ENCODE results near the gene SQOR. TPM values are rescaled to one million over a fixed set of nuclear protein-coding genes. Genes with fewer than 3 reads are reported as not detected.

The SQOR gene
- total RNA-seq, 1 experiment from 2014 or later, result 17.6 TPM

DNA sequence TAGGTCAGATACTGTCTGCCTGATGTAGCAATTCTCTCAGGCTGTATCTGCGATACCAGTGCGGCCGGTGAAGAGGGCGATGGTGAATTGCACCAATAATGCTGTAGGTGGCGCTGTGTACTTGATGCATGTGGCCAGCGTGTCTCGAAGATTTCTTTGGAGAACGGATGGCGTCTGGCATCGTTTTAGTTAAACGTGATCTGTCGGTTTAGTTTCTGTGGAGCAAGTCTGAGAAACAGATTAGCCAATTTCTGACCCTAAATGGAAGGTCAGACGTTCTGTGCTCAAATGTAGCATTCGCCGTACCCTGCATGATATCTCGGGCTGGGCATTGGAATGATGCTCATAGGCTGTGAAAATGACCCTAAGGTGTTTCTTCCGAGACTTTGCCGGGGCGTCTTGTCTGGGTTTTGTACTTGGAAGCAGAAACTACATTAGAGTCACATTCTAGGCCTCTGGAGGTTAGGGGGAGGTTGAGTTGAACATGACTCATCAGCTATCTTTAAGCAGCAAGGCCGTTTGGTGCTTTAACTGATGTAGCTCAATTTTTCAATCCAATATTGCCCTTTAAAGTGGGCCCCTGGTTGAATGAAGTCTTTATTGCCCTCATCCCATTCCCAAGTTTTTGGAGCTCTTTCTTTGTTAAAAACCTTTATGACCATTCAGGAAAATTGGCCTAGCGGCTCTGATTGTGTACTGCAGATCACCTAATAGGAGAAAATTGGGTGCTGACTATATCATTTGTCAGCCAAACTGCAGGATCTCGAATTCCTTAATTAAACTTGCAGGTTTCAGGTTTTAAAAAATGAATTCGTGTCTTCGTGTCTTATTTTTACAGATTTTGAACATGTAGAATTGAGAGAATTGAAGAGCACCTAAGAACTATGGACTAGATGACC, 80.0 kb downstream of the SQOR start:
- Histone ChIP-seq H3K27ac (ENCODE audit: low read depth, low read length) (no peak overlapping the region), H3K4me2 (ENCODE audit: low read length) (no peak overlapping the region), H2AFZ (ENCODE audit: low read depth, low read length, poor library complexity, severe bottlenecking) (no peak overlapping the region), H4K20me1 (ENCODE audit: insufficient read depth) (no peaks in the 10 kb centered on the region), H3K9ac (ENCODE audit: low read length) (no peak overlapping the region), H3K4me1 (ENCODE audit: control insufficient read depth in 1 of 2, insufficient read depth in 2 of 2, low read length in 2 of 2) (no peaks in the 10 kb centered on the region), H3K9me2 (ENCODE audit: insufficient read depth) (no peaks in the 10 kb centered on the region), H3K9me3 (ENCODE audit: control insufficient read depth in 1 of 2, insufficient read depth in 1 of 2, low read depth in 1 of 2, low read length in 2 of 2) (no peaks in the 10 kb centered on the region), H3K27me3 (ENCODE audit: insufficient read depth, low read length) (peaks cover 6% of the 10 kb centered on the region; the same call in 1 of the 2 replicates), H3K36me3 (ENCODE audit: control insufficient read depth in 1 of 2, insufficient read depth in 2 of 2, low read length in 2 of 2) (no peaks in the 10 kb centered on the region), H3K4me3 (replicated peaks in 1 of 2; ENCODE audit: low read depth in 1 of 2, low read length in 2 of 2) (no peak overlapping the region), H3K79me2 (ENCODE audit: insufficient read depth, low read length) (no peaks in the 10 kb centered on the region)
- DNase-seq (ENCODE audit: low read depth, low spot score) (peak; percentile 35), ATAC-seq (peak; percentile 92)
- BruUV-seq (replicated peaks), result no TSS peak
- ChIA-PET RAD21 (ENCODE audit: low non-redundant PET in 1 of 2, low total read pairs in 2 of 2, uncharacterized antibody in 2 of 2, unreplicated experiment in 2 of 2) (interaction anchor here in 1 of 2 experiments (0.6 to 1.1 kb wide), 2 partner anchors 9 to 75 kb away, joined by 4 read pairs; no protein-coding TSS in a partner anchor), CTCF (interaction anchor here (0.7 to 1.7 kb wide), 11 partner anchors 9 to 87 kb away, joined by 3 to 18 read pairs (median 4); no protein-coding TSS in a partner anchor), POLR2A (no interaction called here)
- intact Hi-C loops (cut with micrococcal nuclease), result loop anchor here (2.0 kb wide), 1 partner anchor 76 kb away; no protein-coding TSS in a partner anchor
- no peak for TF ChIP-seq POLR2AphosphoS5 (IDR thresholded peaks at IDR 0.05; ENCODE audit: low read depth, low read length)
- TF ChIP-seq, protein P1, sequence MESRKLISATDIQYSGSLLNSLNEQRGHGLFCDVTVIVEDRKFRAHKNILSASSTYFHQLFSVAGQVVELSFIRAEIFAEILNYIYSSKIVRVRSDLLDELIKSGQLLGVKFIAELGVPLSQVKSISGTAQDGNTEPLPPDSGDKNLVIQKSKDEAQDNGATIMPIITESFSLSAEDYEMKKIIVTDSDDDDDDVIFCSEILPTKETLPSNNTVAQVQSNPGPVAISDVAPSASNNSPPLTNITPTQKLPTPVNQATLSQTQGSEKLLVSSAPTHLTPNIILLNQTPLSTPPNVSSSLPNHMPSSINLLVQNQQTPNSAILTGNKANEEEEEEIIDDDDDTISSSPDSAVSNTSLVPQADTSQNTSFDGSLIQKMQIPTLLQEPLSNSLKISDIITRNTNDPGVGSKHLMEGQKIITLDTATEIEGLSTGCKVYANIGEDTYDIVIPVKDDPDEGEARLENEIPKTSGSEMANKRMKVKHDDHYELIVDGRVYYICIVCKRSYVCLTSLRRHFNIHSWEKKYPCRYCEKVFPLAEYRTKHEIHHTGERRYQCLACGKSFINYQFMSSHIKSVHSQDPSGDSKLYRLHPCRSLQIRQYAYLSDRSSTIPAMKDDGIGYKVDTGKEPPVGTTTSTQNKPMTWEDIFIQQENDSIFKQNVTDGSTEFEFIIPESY (IDR thresholded peaks at IDR 0.05; ENCODE audit: extremely low read depth, insufficient replicate concordance, low read length), result no peak
- TF ChIP-seq EZH2 (IDR thresholded peaks at IDR 0.05), result no peak
- TF ChIP-seq JUND (IDR thresholded peaks at IDR 0.05), result no peak
- no peak for TF ChIP-seq YY1 (IDR thresholded peaks at IDR 0.05; ENCODE audit: extremely low read depth, insufficient replicate concordance, low read depth, low read length)
- TF ChIP-seq, protein P2, sequence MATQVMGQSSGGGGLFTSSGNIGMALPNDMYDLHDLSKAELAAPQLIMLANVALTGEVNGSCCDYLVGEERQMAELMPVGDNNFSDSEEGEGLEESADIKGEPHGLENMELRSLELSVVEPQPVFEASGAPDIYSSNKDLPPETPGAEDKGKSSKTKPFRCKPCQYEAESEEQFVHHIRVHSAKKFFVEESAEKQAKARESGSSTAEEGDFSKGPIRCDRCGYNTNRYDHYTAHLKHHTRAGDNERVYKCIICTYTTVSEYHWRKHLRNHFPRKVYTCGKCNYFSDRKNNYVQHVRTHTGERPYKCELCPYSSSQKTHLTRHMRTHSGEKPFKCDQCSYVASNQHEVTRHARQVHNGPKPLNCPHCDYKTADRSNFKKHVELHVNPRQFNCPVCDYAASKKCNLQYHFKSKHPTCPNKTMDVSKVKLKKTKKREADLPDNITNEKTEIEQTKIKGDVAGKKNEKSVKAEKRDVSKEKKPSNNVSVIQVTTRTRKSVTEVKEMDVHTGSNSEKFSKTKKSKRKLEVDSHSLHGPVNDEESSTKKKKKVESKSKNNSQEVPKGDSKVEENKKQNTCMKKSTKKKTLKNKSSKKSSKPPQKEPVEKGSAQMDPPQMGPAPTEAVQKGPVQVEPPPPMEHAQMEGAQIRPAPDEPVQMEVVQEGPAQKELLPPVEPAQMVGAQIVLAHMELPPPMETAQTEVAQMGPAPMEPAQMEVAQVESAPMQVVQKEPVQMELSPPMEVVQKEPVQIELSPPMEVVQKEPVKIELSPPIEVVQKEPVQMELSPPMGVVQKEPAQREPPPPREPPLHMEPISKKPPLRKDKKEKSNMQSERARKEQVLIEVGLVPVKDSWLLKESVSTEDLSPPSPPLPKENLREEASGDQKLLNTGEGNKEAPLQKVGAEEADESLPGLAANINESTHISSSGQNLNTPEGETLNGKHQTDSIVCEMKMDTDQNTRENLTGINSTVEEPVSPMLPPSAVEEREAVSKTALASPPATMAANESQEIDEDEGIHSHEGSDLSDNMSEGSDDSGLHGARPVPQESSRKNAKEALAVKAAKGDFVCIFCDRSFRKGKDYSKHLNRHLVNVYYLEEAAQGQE (IDR thresholded peaks at IDR 0.05; ENCODE audit: low read depth), result no peak
- TF ChIP-seq ELF1 (IDR thresholded peaks at IDR 0.05; ENCODE audit: borderline replicate concordance, low read depth), result no peak
- TF ChIP-seq, protein P3, sequence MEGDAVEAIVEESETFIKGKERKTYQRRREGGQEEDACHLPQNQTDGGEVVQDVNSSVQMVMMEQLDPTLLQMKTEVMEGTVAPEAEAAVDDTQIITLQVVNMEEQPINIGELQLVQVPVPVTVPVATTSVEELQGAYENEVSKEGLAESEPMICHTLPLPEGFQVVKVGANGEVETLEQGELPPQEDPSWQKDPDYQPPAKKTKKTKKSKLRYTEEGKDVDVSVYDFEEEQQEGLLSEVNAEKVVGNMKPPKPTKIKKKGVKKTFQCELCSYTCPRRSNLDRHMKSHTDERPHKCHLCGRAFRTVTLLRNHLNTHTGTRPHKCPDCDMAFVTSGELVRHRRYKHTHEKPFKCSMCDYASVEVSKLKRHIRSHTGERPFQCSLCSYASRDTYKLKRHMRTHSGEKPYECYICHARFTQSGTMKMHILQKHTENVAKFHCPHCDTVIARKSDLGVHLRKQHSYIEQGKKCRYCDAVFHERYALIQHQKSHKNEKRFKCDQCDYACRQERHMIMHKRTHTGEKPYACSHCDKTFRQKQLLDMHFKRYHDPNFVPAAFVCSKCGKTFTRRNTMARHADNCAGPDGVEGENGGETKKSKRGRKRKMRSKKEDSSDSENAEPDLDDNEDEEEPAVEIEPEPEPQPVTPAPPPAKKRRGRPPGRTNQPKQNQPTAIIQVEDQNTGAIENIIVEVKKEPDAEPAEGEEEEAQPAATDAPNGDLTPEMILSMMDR (IDR thresholded peaks at IDR 0.05 in 2 of 3, conservative IDR thresholded peaks at IDR 0.05 in 1 of 3; ENCODE audit: borderline replicate concordance in 1 of 3, insufficient read depth in 1 of 3, low read depth in 2 of 3, low read length in 2 of 3), result peak; percentile 53 to 98 (median 81); a peak in 5 of 6 replicates
- no peak for TF ChIP-seq EZH2phosphoT487 (IDR thresholded peaks at IDR 0.05; ENCODE audit: borderline replicate concordance)
- TF ChIP-seq SP1 (IDR thresholded peaks at IDR 0.05; ENCODE audit: low read depth), result no peak
- TF ChIP-seq, protein P4, sequence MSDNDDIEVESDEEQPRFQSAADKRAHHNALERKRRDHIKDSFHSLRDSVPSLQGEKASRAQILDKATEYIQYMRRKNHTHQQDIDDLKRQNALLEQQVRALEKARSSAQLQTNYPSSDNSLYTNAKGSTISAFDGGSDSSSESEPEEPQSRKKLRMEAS (IDR thresholded peaks at IDR 0.05), result peak; percentile 81
- no peak for TF ChIP-seq CEBPB (IDR thresholded peaks at IDR 0.05; ENCODE audit: low read depth)
- TF ChIP-seq, protein P5, sequence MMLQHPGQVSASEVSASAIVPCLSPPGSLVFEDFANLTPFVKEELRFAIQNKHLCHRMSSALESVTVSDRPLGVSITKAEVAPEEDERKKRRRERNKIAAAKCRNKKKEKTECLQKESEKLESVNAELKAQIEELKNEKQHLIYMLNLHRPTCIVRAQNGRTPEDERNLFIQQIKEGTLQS (IDR thresholded peaks at IDR 0.05), result no peak
- no peak for TF ChIP-seq SIN3A (IDR thresholded peaks at IDR 0.05; ENCODE audit: low read depth)
- TF ChIP-seq FOSL1 (IDR thresholded peaks at IDR 0.05; ENCODE audit: low read depth), result no peak
- no peak for TF ChIP-seq ZNF274 (IDR thresholded peaks at IDR 0.05; ENCODE audit: low read depth, low read length)
- TF ChIP-seq POLR2A (IDR thresholded peaks at IDR 0.05; ENCODE audit: borderline replicate concordance, extremely low read depth, insufficient read depth, insufficient read length), result no peak
- TF ChIP-seq EGR1 (IDR thresholded peaks at IDR 0.05; ENCODE audit: low read depth), result no peak
